K562 (cell line): ENCODE data around the gene FASTK. TPM values are rescaled to one million over a fixed set of nuclear protein-coding genes. Genes with fewer than 3 reads are reported as not detected.

ENCODE experiments used
- ATAC-seq: fragments of 200-7000 bp; cut with Tn5 transposase; 3 replicates; pipeline ENCODE4 v1.9.1; 2020; ENCODE audit warnings: moderate library complexity
- BruUV-seq: library from RNA; stranded (reverse); fragments of 400-500 nt; replicated peaks from 2 replicates; lab custom pipeline; 2021; lab: Mats Ljungman, UMichigan
- CTCF ChIA-PET: fragments of 300-600 bp; formaldehyde crosslinking; extraction: SDS; loops from one replicate; lab custom pipeline; 2021; ENCODE audit warnings: low intra/inter-chr PET ratio; lab: Yijun Ruan, JAX
- POLR2A ChIA-PET: fragments of 300-600, 350-650 bp; sonication (Branson Sonifier 250); formaldehyde crosslinking; extraction: SDS; loops from one replicate; lab custom pipeline; 2021; ENCODE audit warnings: antibody characterized with exemption, inconsistent platforms; lab: Yijun Ruan, JAX
- DNase-seq, 4 experiments: peaks; one replicate each; pipeline versions ENCODE4 v3.0.0 to v3.0.0-alpha.2; 2011 to 2018; ENCODE audit warnings: low spot score in 3 of 4, mixed read lengths in 3 of 4; ENCODE audit errors: extremely low read depth in 1 of 4
- FAIRE-seq: peaks from 2 replicates; lab custom pipeline; 2011; peaks lifted over from hg19 to GRCh38; lab: Jason Lieb, UNC
- H2AFZ ChIP-seq: 2 replicates; pipeline ENCODE4 v1.6.0; 2011; ENCODE audit warnings: low read depth, low read length, control low read depth, inconsistent platforms
- H3K27ac ChIP-seq: fragments of 200-600 bp; 3 replicates; pipeline ENCODE4 v1.8.0; 2011; ENCODE audit warnings: low read depth, mild to moderate bottlenecking, control low read depth, inconsistent platforms, low read length, moderate library complexity, mixed read lengths; ENCODE audit errors: extremely low read depth
- H3K27me3 ChIP-seq, 2 experiments: fragments of 300-600 bp in 1 of 2; 2 replicates in 1 of 2; 3 replicates in 1 of 2; pipeline versions ENCODE4 v1.6.0 to v1.8.0; 2011; ENCODE audit warnings: inconsistent platforms in 2 of 2, low read length in 2 of 2, mild to moderate bottlenecking in 1 of 2, mixed read lengths in 1 of 2, moderate library complexity in 1 of 2; ENCODE audit not compliant: control insufficient read depth in 2 of 2, insufficient read depth in 2 of 2
- H3K36me3 ChIP-seq: fragments of 300-600 bp; 3 replicates; pipeline ENCODE4 v1.8.0; 2011; ENCODE audit warnings: mild to moderate bottlenecking, low read length, inconsistent platforms; ENCODE audit not compliant: control insufficient read depth, insufficient read depth
- H3K4me1 ChIP-seq, 2 experiments: fragments of 200-600 bp in 1 of 2; replicated peaks in 1 of 2; 2 replicates in 1 of 2; 3 replicates in 1 of 2; pipeline versions ENCODE4 v1.5.1 to v1.8.0; 2011; ENCODE audit warnings: inconsistent platforms in 2 of 2, low read length in 2 of 2, mild to moderate bottlenecking in 1 of 2, mixed read lengths in 1 of 2, moderate library complexity in 1 of 2; ENCODE audit not compliant: control insufficient read depth in 2 of 2, insufficient read depth in 2 of 2
- H3K4me2 ChIP-seq: 2 replicates; pipeline ENCODE4 v1.6.1; 2011; ENCODE audit warnings: low read length, control low read depth, inconsistent platforms, mixed read lengths; ENCODE audit not compliant: insufficient read depth
- H3K4me3 ChIP-seq: fragments of 200-600 bp; sonication (generic), shearing (Covaris generic); 2 replicates; pipeline ENCODE4 v1.5.1; 2016; ENCODE audit warnings: control low read depth, inconsistent platforms
- H3K79me2 ChIP-seq: fragments of 200-600 bp; 3 replicates; pipeline ENCODE4 v1.8.0; 2011; ENCODE audit warnings: low read length, inconsistent platforms; ENCODE audit not compliant: control insufficient read depth, insufficient read depth
- H3K9ac ChIP-seq, 2 experiments: 2 replicates each; pipeline versions ENCODE4 v1.6.0 to v1.6.1; 2011; ENCODE audit warnings: low read depth in 2 of 2, low read length in 2 of 2, control low read depth in 1 of 2, inconsistent platforms in 1 of 2, mild to moderate bottlenecking in 1 of 2, mixed read lengths in 1 of 2; ENCODE audit not compliant: insufficient read depth in 1 of 2
- H3K9me1 ChIP-seq: one replicate; pipeline ENCODE4 v1.6.0; 2011; ENCODE audit warnings: inconsistent platforms, mild to moderate bottlenecking, low read length, moderate library complexity; ENCODE audit not compliant: control insufficient read depth, insufficient read depth
- H3K9me3 ChIP-seq: replicated peaks from 2 replicates; pipeline ENCODE4 v1.5.1; 2011; ENCODE audit warnings: low read depth, low read length, inconsistent platforms; ENCODE audit not compliant: control insufficient read depth, insufficient read depth
- H4K20me1 ChIP-seq: replicated peaks from 2 replicates; pipeline ENCODE4 v1.6.1; 2011; ENCODE audit warnings: low read length, inconsistent platforms, mixed read lengths; ENCODE audit not compliant: control insufficient read depth, insufficient read depth
- BACH1 ChIP-seq: fragments of 200-800 bp; sonication (Bioruptor generic); IDR thresholded peaks from 2 replicates; pipeline ENCODE4 v1.6.1; 2016; ENCODE audit warnings: missing genetic modification characterization, missing compliant biosample characterization
- CSDE1 ChIP-seq, 2 experiments: fragments of 450-650 bp; IDR thresholded peaks; 2 replicates each; pipeline ENCODE4 v1.6.1; 2016; ENCODE audit warnings: mild to moderate bottlenecking in 1 of 2
- FOXJ3 ChIP-seq: sonication (generic); formaldehyde crosslinking; IDR thresholded peaks from 2 replicates; pipeline ENCODE4 v1.4.0; 2020; ENCODE audit warnings: mild to moderate bottlenecking, missing genetic modification reagents
- FOXK2 ChIP-seq, 2 experiments: fragments of 450-650 bp; IDR thresholded peaks in 1 of 2; conservative IDR thresholded peaks in 1 of 2; 2 replicates each; pipeline ENCODE4 v1.6.1; 2016; ENCODE audit warnings: low read depth in 2 of 2, mild to moderate bottlenecking in 1 of 2
- ILK ChIP-seq: fragments of 450-650 bp; IDR thresholded peaks from 2 replicates; pipeline ENCODE4 v1.6.1; 2016; ENCODE audit warnings: missing genetic modification characterization, low read depth, mild to moderate bottlenecking, missing compliant biosample characterization, moderate library complexity, borderline replicate concordance
- MAFK ChIP-seq: IDR thresholded peaks from 2 replicates; pipeline ENCODE4 v1.6.1; 2011; ENCODE audit warnings: low read length, improper control_type of control experiment
- POLR2AphosphoS5 ChIP-seq: IDR thresholded peaks from 2 replicates; pipeline ENCODE4 v1.6.1; 2011; ENCODE audit warnings: mild to moderate bottlenecking, low read depth, low read length, moderate library complexity; ENCODE audit not compliant: control insufficient read depth, insufficient read depth
- POLR2G ChIP-seq: fragments of 200-400 bp; formaldehyde crosslinking; IDR thresholded peaks from 2 replicates; pipeline ENCODE4 v1.6.1; 2017; ENCODE audit warnings: low read depth, mild to moderate bottlenecking, antibody characterized with exemption, low read length, moderate library complexity
- SMARCE1 ChIP-seq: fragments of 450-650 bp; IDR thresholded peaks from 2 replicates; pipeline ENCODE4 v1.7.1; 2016; ENCODE audit warnings: mild to moderate bottlenecking
- SRSF7 ChIP-seq: fragments of 200-400 bp; formaldehyde crosslinking; optimal IDR thresholded peaks from 2 replicates; pipeline ENCODE3; 2017; ENCODE audit warnings: mild to moderate bottlenecking, low read depth, low read length
- STAT6 ChIP-seq: sonication (generic); formaldehyde crosslinking; IDR thresholded peaks from 2 replicates; pipeline ENCODE4 v1.8.1; 2023; ENCODE audit warnings: mild to moderate bottlenecking, missing genetic modification reagents
- ZBTB26 ChIP-seq: fragments of 450-650 bp; formaldehyde crosslinking; IDR thresholded peaks from 2 replicates; pipeline ENCODE4 v1.4.0; 2022; ENCODE audit warnings: missing genetic modification characterization
- ZBTB33 ChIP-seq: sonication (generic); formaldehyde crosslinking; IDR thresholded peaks from 2 replicates; pipeline ENCODE4 v1.8.1; 2023; ENCODE audit warnings: mild to moderate bottlenecking, missing genetic modification reagents
- ZNF740 ChIP-seq, 3 experiments: fragments of 200-800 bp in 1 of 3; sonication (Bioruptor generic) in 1 of 3; sonication (generic) in 1 of 3; formaldehyde crosslinking in 1 of 3; IDR thresholded peaks; 2 replicates each; pipeline versions ENCODE4 v1.6.1 to v1.8.0; 2016 to 2022; ENCODE audit warnings: mild to moderate bottlenecking in 2 of 3, missing compliant biosample characterization in 2 of 3, missing genetic modification characterization in 2 of 3, missing genetic modification reagents in 1 of 3
- WGBS: fragments of 100-300 bp; shearing (Covaris generic); methylation state at CpG from one replicate; pipeline ENCODE4 v1.1.6; 2016; ENCODE audit warnings: low coverage, mixed read lengths; ENCODE audit not compliant: insufficient coverage; ENCODE audit errors: missing lambda C conversion rate; 5-methylcytosine and 5-hydroxymethylcytosine counted together
- in situ Hi-C: fragments of 300-500 bp; cut with MboI; formaldehyde crosslinking; loops from 4 replicates; pipeline ENCODE4 v1.15.0; 2018; ENCODE audit warnings: inconsistent platforms, mixed read lengths
- intact Hi-C: fragments of 100-400 bp; cut with micrococcal nuclease; formaldehyde crosslinking; loops from 2 replicates; pipeline ENCODE4 v1.14.2; 2022
- polyA plus RNA-seq, 8 experiments: library from polyadenylated mRNA; depleted of rRNA in 4 of 8; stranded (reverse) in 5 of 8; unstranded in 3 of 8; fragments of >200 nt; fragmentation: Nextera tagmentation in 2 of 8; fragmentation: Illumina TruSeq in 1 of 8; extraction: Ambion mirVana in 2 of 8; extraction: Trizol in 1 of 8; gene quantifications; 2 replicates each; pipeline versions ENCODE4 v1.2.1 to v1.2.3, GENCODE V29; 2011 to 2014; ENCODE audit warnings: inconsistent platforms in 1 of 8, missing spikeins in 1 of 8
- total RNA-seq, 7 experiments: library from RNA; depleted of rRNA in 6 of 7; stranded (reverse); fragments of >200 nt in 6 of 7; fragmentation: Illumina TruSeq in 2 of 7; extraction: Trizol in 2 of 7; gene quantifications; 2 replicates each; pipeline versions ENCODE4 v1.2.1 to v1.2.3, GENCODE V29; 2011 to 2021; ENCODE audit warnings: low replicate concordance in 1 of 7

Gene FASTK
- total and polyA plus RNA-seq, 9 of the 15 experiments (the other 6 are each of a cell fraction or from before 2014, with no cell fraction given), result 0.51 to 150 (median 48.2) TPM

DNA sequence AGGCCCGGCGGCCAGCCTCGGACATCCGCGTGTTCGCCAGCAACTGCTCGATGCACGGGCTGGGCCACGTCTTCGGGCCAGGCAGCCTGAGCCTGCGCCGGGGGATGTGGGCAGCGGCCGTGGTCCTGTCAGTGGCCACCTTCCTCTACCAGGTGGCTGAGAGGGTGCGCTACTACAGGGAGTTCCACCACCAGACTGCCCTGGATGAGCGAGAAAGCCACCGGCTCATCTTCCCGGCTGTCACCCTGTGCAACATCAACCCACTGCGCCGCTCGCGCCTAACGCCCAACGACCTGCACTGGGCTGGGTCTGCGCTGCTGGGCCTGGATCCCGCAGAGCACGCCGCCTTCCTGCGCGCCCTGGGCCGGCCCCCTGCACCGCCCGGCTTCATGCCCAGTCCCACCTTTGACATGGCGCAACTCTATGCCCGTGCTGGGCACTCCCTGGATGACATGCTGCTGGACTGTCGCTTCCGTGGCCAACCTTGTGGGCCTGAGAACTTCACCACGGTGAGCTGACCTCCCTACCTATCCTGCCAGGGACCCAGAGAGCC is 31.6 kb downstream of the FASTK start:
- no peaks in the 10 kb centered on the region for H3K9me3 ChIP-seq
- no peaks in the 10 kb centered on the region for H3K9me1 ChIP-seq
- ATAC-seq (no peak), FAIRE-seq (no peak)
- BruUV-seq, result no TSS peak
- peaks cover 7 to 63% of the 10 kb centered on the region in 2 experiments; a peak in 3 of 5 replicates for H3K4me1 ChIP-seq
- intact Hi-C loops, result no loop called here
- H3K27me3 ChIP-seq, result no peaks in the 10 kb centered on the region
- 74% methylated on average over 38 of the region's 38 CpGs for WGBS
- no peaks in the 10 kb centered on the region; the same call in 1 of the 2 replicates for H4K20me1 ChIP-seq
- peaks cover 16% of the 10 kb centered on the region for H3K36me3 ChIP-seq
- no peak for TF ChIP-seq FOXK2 (conservative IDR thresholded peaks at IDR 0.05 in 1 of 2, IDR thresholded peaks at IDR 0.05 in 1 of 2; ENCODE audit: low read depth in 2 of 2)
- TF ChIP-seq ILK (tag), result no peak
- peak; percentile 60 for TF ChIP-seq POLR2G
- no peak for TF ChIP-seq POLR2AphosphoS5
- no peak for TF ChIP-seq BACH1
- no peak for TF ChIP-seq SMARCE1
- peak; percentile 97 for TF ChIP-seq ZBTB33 (CRISPR knock-in tag)
- no peak for TF ChIP-seq FOXJ3
- no peak for TF ChIP-seq ZBTB26 (CRISPR knock-in tag)
- TF ChIP-seq MAFK, result no peak
- no peak for TF ChIP-seq STAT6 (CRISPR knock-in tag)
- no peak for TF ChIP-seq CSDE1 (IDR thresholded peaks at IDR 0.05)
- no peak for TF ChIP-seq SRSF7
- TF ChIP-seq ZNF740 (CRISPR knock-in tag; IDR thresholded peaks at IDR 0.05), result peak; percentile 53; the same call in 1 of the 2 replicates
- TF ChIP-seq ZNF740 (tag; IDR thresholded peaks at IDR 0.05), result no peak
- TF ChIP-seq, all 486 proteins: peak for 3
- H3K4me3 ChIP-seq, result no peak overlapping the region
- POLR2A ChIA-PET, result interaction anchor here (0.7 to 3.1 kb wide), 3 partner anchors 10 to 45 kb away, joined by 4 to 23 read pairs (median 4); no protein-coding TSS in a partner anchor
- H2AFZ ChIP-seq, result no peak overlapping the region
- no peak overlapping the region for H3K4me2 ChIP-seq
- DNase-seq, result peak in 2 of 4 experiments; percentile 16 to 29
- no peak overlapping the region for H3K27ac ChIP-seq
- H3K9ac ChIP-seq, result peak overlapping the region in 1 of 2 experiments; percentile 65; a peak in 2 of 4 replicates
- CTCF ChIA-PET, result no interaction called here
- in situ Hi-C loops, result no loop called here
- no peaks in the 10 kb centered on the region for H3K79me2 ChIP-seq
